Hepatocyte (in vitro differentiated cells): Measurements from ENCODE around the gene AGAP1. TPM values are rescaled to one million over a fixed set of nuclear protein-coding genes. Genes with fewer than 3 reads are reported as not detected.

Experiments used
- DNase-seq: peaks from one replicate; pipeline ENCODE4 v3.0.0-alpha.2; 2016; ENCODE audit warnings: low spot score
- H2AFZ ChIP-seq: fragments of 200-600 bp; sonication (generic); 2 replicates; pipeline ENCODE4 v1.6.0; 2016; ENCODE audit warnings: antibody characterized with exemption, mild to moderate bottlenecking
- H3K27ac ChIP-seq: fragments of 200-600 bp; sonication (generic); 2 replicates; pipeline ENCODE4 v1.5.1; 2016; ENCODE audit warnings: mild to moderate bottlenecking
- H3K27me3 ChIP-seq: fragments of 200-600 bp; sonication (generic); 2 replicates; pipeline ENCODE4 v1.6.1; 2016
- H3K36me3 ChIP-seq: fragments of 200-600 bp; sonication (generic); replicated peaks from 2 replicates; pipeline ENCODE4 v1.5.1; 2016; ENCODE audit warnings: low read depth; ENCODE audit not compliant: insufficient read depth
- H3K4me1 ChIP-seq: fragments of 200-600 bp; sonication (generic); 2 replicates; pipeline ENCODE4 v1.5.1; 2016; ENCODE audit warnings: mild to moderate bottlenecking, moderate library complexity; ENCODE audit not compliant: insufficient read depth
- H3K4me2 ChIP-seq: fragments of 200-600 bp; sonication (generic); 2 replicates; pipeline ENCODE4 v1.6.0; 2016
- H3K4me3 ChIP-seq: fragments of 200-600 bp; sonication (generic); 2 replicates; pipeline ENCODE4 v1.5.1; 2016; ENCODE audit warnings: mild to moderate bottlenecking
- H3K79me2 ChIP-seq: fragments of 200-600 bp; sonication (generic); 2 replicates; pipeline ENCODE4 v1.6.0; 2017; ENCODE audit warnings: mild to moderate bottlenecking
- H3K9me2 ChIP-seq: fragments of 200-600 bp; sonication (generic); replicated peaks from 2 replicates; pipeline ENCODE4 v1.6.0; 2017; ENCODE audit warnings: mild to moderate bottlenecking; ENCODE audit not compliant: insufficient read depth
- H3K9me3 ChIP-seq: fragments of 200-600 bp; sonication (generic); 2 replicates; pipeline ENCODE4 v1.5.1; 2016; ENCODE audit warnings: low read depth, mild to moderate bottlenecking
- H4K20me1 ChIP-seq: fragments of 200-600 bp; sonication (generic); 2 replicates; pipeline ENCODE4 v1.6.0; 2016; ENCODE audit warnings: mild to moderate bottlenecking; ENCODE audit not compliant: insufficient read depth, poor library complexity, severe bottlenecking
- EZH2 ChIP-seq: fragments of 200-600 bp; sonication (generic); IDR thresholded peaks from 2 replicates; pipeline ENCODE4 v1.6.1; 2016; ENCODE audit warnings: antibody characterized with exemption, mild to moderate bottlenecking, borderline replicate concordance
- EZH2phosphoT487 ChIP-seq: fragments of 200-600 bp; sonication (generic); IDR thresholded peaks from one replicate; pipeline ENCODE4 v1.6.1; 2018; ENCODE audit warnings: antibody characterized with exemption, mild to moderate bottlenecking, low read depth, moderate library complexity; ENCODE audit not compliant: unreplicated experiment, severe bottlenecking
- WGBS: methylation state at CpG from one replicate; pipeline ENCODE4 v1.1.6; 2016; ENCODE audit warnings: low lambda C conversion rate; ENCODE audit errors: missing lambda C conversion rate; 5-methylcytosine and 5-hydroxymethylcytosine counted together
- polyA plus RNA-seq: library from polyadenylated mRNA; unstranded; fragments of >200 nt; fragmentation: Nextera tagmentation; extraction: Ambion mirVana; gene quantifications from 2 replicates; pipeline ENCODE4 v1.2.1, GENCODE V29; 2016
- total RNA-seq: library from RNA; depleted of rRNA; stranded (reverse); fragments of >200 nt; gene quantifications from 2 replicates; pipeline ENCODE4 v1.2.3, GENCODE V29; 2014
- TF ChIP-seq, protein P1 (sequence below): fragments of 200-600 bp; sonication (generic); IDR thresholded peaks from 2 replicates; pipeline ENCODE4 v1.5.1; 2016; ENCODE audit warnings: antibody characterized with exemption, mild to moderate bottlenecking; ENCODE audit not compliant: poor library complexity

Gene AGAP1
- total and polyA plus RNA-seq, 2 experiments from 2014 or later, result 12.1 to 20.0 TPM

DNA sequence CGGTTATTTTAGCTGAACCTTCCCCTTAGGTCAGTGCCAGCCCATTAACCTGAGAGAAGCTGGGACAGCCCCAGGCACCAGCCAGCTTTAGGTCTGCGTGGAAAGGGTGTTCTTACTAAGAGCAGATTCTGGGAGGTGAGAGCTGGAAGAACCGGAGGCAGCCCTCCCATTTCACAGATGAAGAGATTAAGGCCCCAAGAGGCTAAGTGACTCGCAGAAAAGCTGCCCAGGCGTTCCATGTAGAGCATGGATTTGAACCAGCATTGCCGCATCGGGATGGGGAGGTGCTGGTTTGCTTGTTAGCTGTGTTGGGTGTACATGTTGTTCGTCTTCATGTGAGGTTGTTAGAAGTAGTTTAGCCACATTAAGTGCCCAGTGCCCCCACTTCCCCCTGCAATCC, 203.2 kb downstream of the AGAP1 start:
- Histone ChIP-seq H3K27ac (no peak overlapping the region), H3K9me2 (no peaks in the 10 kb centered on the region), H3K4me1 (no peaks in the 10 kb centered on the region), H2AFZ (no peak overlapping the region), H4K20me1 (peaks cover 6% of the 10 kb centered on the region), H3K4me2 (no peak overlapping the region), H3K9me3 (no peaks in the 10 kb centered on the region), H3K36me3 (no peaks in the 10 kb centered on the region), H3K79me2 (peaks cover 75% of the 10 kb centered on the region), H3K4me3 (no peak overlapping the region), H3K27me3 (no peaks in the 10 kb centered on the region)
- TF ChIP-seq, protein P1, sequence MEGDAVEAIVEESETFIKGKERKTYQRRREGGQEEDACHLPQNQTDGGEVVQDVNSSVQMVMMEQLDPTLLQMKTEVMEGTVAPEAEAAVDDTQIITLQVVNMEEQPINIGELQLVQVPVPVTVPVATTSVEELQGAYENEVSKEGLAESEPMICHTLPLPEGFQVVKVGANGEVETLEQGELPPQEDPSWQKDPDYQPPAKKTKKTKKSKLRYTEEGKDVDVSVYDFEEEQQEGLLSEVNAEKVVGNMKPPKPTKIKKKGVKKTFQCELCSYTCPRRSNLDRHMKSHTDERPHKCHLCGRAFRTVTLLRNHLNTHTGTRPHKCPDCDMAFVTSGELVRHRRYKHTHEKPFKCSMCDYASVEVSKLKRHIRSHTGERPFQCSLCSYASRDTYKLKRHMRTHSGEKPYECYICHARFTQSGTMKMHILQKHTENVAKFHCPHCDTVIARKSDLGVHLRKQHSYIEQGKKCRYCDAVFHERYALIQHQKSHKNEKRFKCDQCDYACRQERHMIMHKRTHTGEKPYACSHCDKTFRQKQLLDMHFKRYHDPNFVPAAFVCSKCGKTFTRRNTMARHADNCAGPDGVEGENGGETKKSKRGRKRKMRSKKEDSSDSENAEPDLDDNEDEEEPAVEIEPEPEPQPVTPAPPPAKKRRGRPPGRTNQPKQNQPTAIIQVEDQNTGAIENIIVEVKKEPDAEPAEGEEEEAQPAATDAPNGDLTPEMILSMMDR, result no peak
- TF ChIP-seq EZH2, result no peak
- TF ChIP-seq EZH2phosphoT487, result no peak
- no peak for DNase-seq
- 90% methylated on average over 8 of the region's 8 CpGs for WGBS

DNA sequence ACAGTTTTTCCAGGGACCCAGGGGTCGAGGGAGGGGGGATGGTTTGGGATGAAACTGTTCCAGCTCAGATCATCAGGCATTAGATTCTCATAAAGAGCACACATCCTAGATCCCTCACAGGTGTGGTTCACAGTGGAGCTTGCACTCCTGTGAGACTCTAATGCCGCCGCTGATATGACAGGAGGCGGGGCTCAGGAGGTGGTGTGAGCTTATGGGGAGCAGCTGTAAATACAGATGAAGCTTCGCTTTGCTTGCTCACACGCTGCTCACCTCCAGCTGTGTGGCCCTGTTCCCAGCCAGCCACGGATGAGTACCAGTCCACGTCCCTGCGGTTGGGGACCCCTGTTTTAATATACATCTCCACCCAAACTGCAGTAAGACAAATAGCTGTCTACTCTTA, 204.2 kb downstream of the AGAP1 start:
- 92% methylated on average over 9 of the region's 9 CpGs for WGBS
- H3K79me2 ChIP-seq, result peaks cover 72% of the 10 kb centered on the region

DNA sequence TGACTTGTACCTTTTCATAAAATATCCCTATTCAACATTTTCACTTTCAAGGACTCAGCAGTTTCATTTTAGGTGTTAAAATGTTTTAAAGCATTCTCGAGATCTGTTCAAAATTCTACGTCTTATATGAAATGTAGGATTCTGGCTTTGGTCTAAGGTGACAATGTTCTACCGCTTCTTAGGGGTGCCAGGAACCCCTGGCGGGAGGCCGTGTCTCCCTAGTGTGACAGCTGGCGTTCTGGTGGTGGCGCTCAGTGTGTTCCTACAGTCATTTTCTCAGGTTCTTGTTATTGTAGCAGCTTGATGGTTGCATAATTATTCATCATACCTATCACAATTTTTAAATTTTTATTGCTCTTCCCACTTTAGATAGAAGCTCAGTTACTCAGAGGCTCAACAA, 204.6 kb downstream of the AGAP1 start:
- H3K27me3 ChIP-seq, result no peaks in the 10 kb centered on the region
- H3K9me2 ChIP-seq, result no peaks in the 10 kb centered on the region
- no peak overlapping the region for H2AFZ ChIP-seq
- no peaks in the 10 kb centered on the region for H3K36me3 ChIP-seq
- peaks cover 4% of the 10 kb centered on the region for H4K20me1 ChIP-seq
- no peak overlapping the region for H3K4me2 ChIP-seq
- H3K27ac ChIP-seq, result no peak overlapping the region
- TF ChIP-seq, protein P1, result no peak
- TF ChIP-seq EZH2 (no peak), EZH2phosphoT487 (no peak)
- H3K9me3 ChIP-seq, result no peaks in the 10 kb centered on the region
- 96% methylated on average over 7 of the region's 7 CpGs for WGBS
- H3K79me2 ChIP-seq, result peaks cover 67% of the 10 kb centered on the region
- DNase-seq, result no peak
- no peaks in the 10 kb centered on the region for H3K4me1 ChIP-seq
- H3K4me3 ChIP-seq, result no peak overlapping the region

More for the DNA sequence above, 204.2 kb downstream of the AGAP1 start:
- H3K27ac ChIP-seq, result no peak overlapping the region
- H3K27me3 ChIP-seq, result no peaks in the 10 kb centered on the region
- no peak overlapping the region for H2AFZ ChIP-seq
- DNase-seq, result no peak
- TF ChIP-seq EZH2 (no peak), EZH2phosphoT487 (no peak)
- TF ChIP-seq, protein P1, result no peak
- H3K4me2 ChIP-seq, result no peak overlapping the region
- no peak overlapping the region for H3K4me3 ChIP-seq
- no peaks in the 10 kb centered on the region for H3K9me2 ChIP-seq
- peaks cover 6% of the 10 kb centered on the region for H4K20me1 ChIP-seq
- H3K9me3 ChIP-seq, result no peaks in the 10 kb centered on the region
- H3K4me1 ChIP-seq, result no peaks in the 10 kb centered on the region
- H3K36me3 ChIP-seq, result no peaks in the 10 kb centered on the region

DNA sequence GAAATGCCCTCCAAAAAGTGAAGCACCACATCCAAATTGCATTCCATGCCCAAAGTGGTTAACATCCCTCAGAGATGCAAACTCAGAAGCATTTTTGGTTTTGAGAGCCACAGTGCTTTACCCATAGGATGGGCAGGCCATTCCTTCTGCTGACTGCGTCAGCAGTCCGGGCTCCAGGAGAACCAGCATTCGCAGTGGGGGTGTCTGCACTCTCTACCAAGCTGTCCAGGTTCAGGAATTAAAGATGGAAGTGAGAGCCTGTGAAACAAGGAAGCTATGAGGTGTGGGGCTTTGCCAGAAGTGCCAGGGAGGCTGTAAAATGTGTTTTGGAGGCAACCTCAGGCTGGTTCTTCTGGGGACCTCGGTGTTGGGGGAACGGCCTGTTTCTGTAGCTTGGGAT, 205.7 kb downstream of the AGAP1 start:
- peaks cover 67% of the 10 kb centered on the region for H3K79me2 ChIP-seq
- no peak for DNase-seq
- TF ChIP-seq EZH2 (no peak), EZH2phosphoT487 (no peak)
- TF ChIP-seq, protein P1, result no peak
- no peaks in the 10 kb centered on the region for H3K36me3 ChIP-seq
- no peak overlapping the region for H3K4me3 ChIP-seq
- no peak overlapping the region for H2AFZ ChIP-seq
- H3K27ac ChIP-seq, result no peak overlapping the region
- no peaks in the 10 kb centered on the region for H3K9me3 ChIP-seq
- no peaks in the 10 kb centered on the region for H3K4me1 ChIP-seq
- WGBS, result 96% methylated on average over 5 of the region's 5 CpGs
- no peaks in the 10 kb centered on the region for H3K9me2 ChIP-seq
- H3K27me3 ChIP-seq, result no peaks in the 10 kb centered on the region
- H4K20me1 ChIP-seq, result peaks cover 6% of the 10 kb centered on the region
- no peak overlapping the region for H3K4me2 ChIP-seq
